Measurements from ENCODE around the gene ASB7.

ASB7 gene

GRCh38 chr15:100615801-100616200 is 13.4 kb downstream of the ASB7 start:
- no peaks in the 10 kb centered on the region for H3K4me1 Mint-ChIP-seq (ENCODE audit: low read depth)
- peaks cover 46% of the 10 kb centered on the region for H3K36me3 Mint-ChIP-seq (ENCODE audit: low read depth)
- no peak overlapping the region for H3K4me3 Mint-ChIP-seq
- H3K9me3 Mint-ChIP-seq: no peaks in the 10 kb centered on the region
- H3K27ac Mint-ChIP-seq: no peak overlapping the region
- H3K27me3 Mint-ChIP-seq: no peaks in the 10 kb centered on the region

GRCh38 chr15:100616700-100617099 is 14.3 kb downstream of the ASB7 start:
- Mint-ChIP-seq H3K4me1 (ENCODE audit: low read depth) (no peaks in the 10 kb centered on the region), H3K36me3 (ENCODE audit: low read depth) (peaks cover 47% of the 10 kb centered on the region), H3K27ac (no peak overlapping the region), H3K9me3 (no peaks in the 10 kb centered on the region), H3K27me3 (no peaks in the 10 kb centered on the region), H3K4me3 (no peak overlapping the region)

DNA sequence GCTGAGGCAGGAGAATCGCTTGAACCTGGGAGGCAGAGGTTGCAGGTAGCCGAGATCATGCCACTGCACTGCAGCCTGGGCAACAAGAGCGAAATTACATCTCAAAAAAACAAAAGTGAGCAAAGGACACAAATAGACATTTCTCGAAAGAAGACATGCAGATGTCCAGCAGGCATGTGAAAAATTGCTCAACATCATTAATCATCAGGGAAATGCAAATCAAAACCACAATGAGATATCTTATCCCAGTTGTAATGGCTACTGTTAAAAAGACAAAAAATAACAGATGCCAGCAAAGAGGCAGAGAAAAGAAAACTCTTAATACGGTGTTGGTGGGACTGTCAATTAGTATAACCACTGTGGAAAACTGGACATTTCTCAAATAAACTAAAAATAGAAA is 20.9 kb downstream of the ASB7 start:
- Mint-ChIP-seq H3K36me3 (ENCODE audit: low read depth) (peaks cover 19% of the 10 kb centered on the region), H3K27ac (no peak overlapping the region), H3K9me3 (no peaks in the 10 kb centered on the region), H3K27me3 (no peaks in the 10 kb centered on the region), H3K4me1 (ENCODE audit: low read depth) (no peaks in the 10 kb centered on the region), H3K4me3 (no peak overlapping the region)

- Mint-ChIP-seq H3K4me1 (ENCODE audit: low read depth) (no peaks in the 10 kb centered on the region), H3K36me3 (ENCODE audit: low read depth) (peaks cover 30% of the 10 kb centered on the region), H3K27me3 (no peaks in the 10 kb centered on the region), H3K4me3 (no peak overlapping the region), H3K9me3 (no peaks in the 10 kb centered on the region), H3K27ac (no peak overlapping the region)
Observed at GRCh38 chr15:100627789-100628395, 25.5 kb downstream of the ASB7 start.

GRCh38 chr15:100628746-100629145 is 26.4 kb downstream of the ASB7 start:
- H3K9me3 Mint-ChIP-seq: no peaks in the 10 kb centered on the region
- peaks cover 30% of the 10 kb centered on the region for H3K36me3 Mint-ChIP-seq (ENCODE audit: low read depth)
- no peak overlapping the region for H3K4me3 Mint-ChIP-seq
- H3K27ac Mint-ChIP-seq: no peak overlapping the region
- no peaks in the 10 kb centered on the region for H3K27me3 Mint-ChIP-seq
- H3K4me1 Mint-ChIP-seq (ENCODE audit: low read depth): peaks cover 7% of the 10 kb centered on the region

GRCh38 chr15:100631831-100632230 is 29.4 kb downstream of the ASB7 start:
- Mint-ChIP-seq H3K36me3 (ENCODE audit: low read depth) (peaks cover 36% of the 10 kb centered on the region), H3K9me3 (no peaks in the 10 kb centered on the region), H3K4me3 (no peak overlapping the region), H3K4me1 (ENCODE audit: low read depth) (peaks cover 20% of the 10 kb centered on the region), H3K27ac (no peak overlapping the region), H3K27me3 (no peaks in the 10 kb centered on the region)

DNA sequence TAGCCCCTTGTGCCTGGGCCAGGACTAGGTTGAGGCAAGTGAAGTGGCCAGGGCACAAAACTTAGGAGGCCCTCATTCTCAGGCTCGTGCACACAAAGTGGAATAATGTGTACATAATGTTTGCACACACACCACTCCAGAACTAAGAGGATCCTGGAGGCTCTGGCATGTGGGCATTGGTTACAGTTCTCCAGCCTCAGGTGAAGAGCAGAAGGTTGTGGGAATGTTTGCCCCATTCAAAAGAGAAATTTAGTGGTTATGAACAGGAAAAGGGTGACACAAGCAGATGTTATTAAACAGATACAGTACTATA is 31.3 kb downstream of the ASB7 start:
- Mint-ChIP-seq H3K4me1 (ENCODE audit: low read depth) (peaks cover 34% of the 10 kb centered on the region), H3K9me3 (no peaks in the 10 kb centered on the region), H3K4me3 (no peak overlapping the region), H3K27ac (no peak overlapping the region), H3K36me3 (ENCODE audit: low read depth) (peaks cover 39% of the 10 kb centered on the region), H3K27me3 (no peaks in the 10 kb centered on the region)

- peaks cover 27% of the 10 kb centered on the region for H3K36me3 Mint-ChIP-seq (ENCODE audit: low read depth)
- H3K27ac Mint-ChIP-seq: no peak overlapping the region
- no peak overlapping the region for H3K4me3 Mint-ChIP-seq
- H3K9me3 Mint-ChIP-seq: no peaks in the 10 kb centered on the region
- H3K4me1 Mint-ChIP-seq (ENCODE audit: low read depth): peaks cover 46% of the 10 kb centered on the region
- no peaks in the 10 kb centered on the region for H3K27me3 Mint-ChIP-seq
Observed at GRCh38 chr15:100635406-100636071, 33.1 kb downstream of the ASB7 start.

GRCh38 chr15:100638177-100638730 is 35.9 kb downstream of the ASB7 start:
- H3K27ac Mint-ChIP-seq: no peak overlapping the region

DNA sequence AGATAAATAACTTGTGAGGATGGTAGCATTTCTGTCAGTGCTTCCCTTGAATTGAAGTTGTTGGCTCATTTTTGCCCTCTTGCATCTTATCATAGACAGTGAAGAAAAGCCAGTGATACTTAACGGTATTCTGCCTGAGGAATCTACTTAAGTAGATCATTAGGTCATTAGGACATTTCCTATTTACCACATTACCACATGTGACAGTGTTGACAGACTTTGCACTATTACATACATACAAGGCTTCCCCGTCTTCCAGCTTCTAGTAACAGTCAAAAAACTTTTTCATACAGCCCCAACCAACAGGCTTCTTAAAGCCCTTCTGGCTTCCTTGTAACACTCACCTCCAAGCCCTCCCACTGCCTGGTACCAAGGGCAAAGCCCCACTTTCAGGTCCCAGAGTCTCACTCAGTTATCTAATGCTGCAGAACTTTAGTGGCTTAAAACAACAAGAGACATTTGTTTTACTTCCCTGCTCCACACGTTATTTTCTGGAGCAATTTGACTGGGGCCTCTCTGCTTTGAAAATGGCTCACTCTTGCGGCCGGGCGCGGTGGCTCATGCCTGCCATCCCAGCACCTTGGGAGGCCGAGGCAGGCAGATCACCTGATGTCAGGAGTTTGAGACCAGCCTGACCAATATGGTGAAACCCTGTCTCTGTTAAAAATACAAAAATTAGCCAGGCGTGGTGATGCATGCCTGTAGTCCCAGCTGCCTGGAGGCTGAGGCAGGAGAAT is 40.0 kb downstream of the ASB7 start:
- Mint-ChIP-seq H3K27me3 (no peaks in the 10 kb centered on the region), H3K4me3 (no peak overlapping the region), H3K4me1 (ENCODE audit: low read depth) (peaks cover 39% of the 10 kb centered on the region), H3K27ac (no peak overlapping the region), H3K9me3 (no peaks in the 10 kb centered on the region), H3K36me3 (ENCODE audit: low read depth) (peaks cover 5% of the 10 kb centered on the region)

More at GRCh38 chr15:100638177-100638730, 35.9 kb downstream of the ASB7 start:
- Mint-ChIP-seq H3K27me3 (no peaks in the 10 kb centered on the region), H3K4me3 (no peak overlapping the region), H3K9me3 (no peaks in the 10 kb centered on the region), H3K4me1 (ENCODE audit: low read depth) (peaks cover 61% of the 10 kb centered on the region), H3K36me3 (ENCODE audit: low read depth) (peaks cover 14% of the 10 kb centered on the region)

GRCh38 chr15:100642950-100643338 is 40.6 kb downstream of the ASB7 start:
- Mint-ChIP-seq H3K27ac (no peak overlapping the region), H3K4me3 (no peak overlapping the region), H3K9me3 (no peaks in the 10 kb centered on the region), H3K27me3 (no peaks in the 10 kb centered on the region), H3K36me3 (ENCODE audit: low read depth) (peaks cover 4% of the 10 kb centered on the region), H3K4me1 (ENCODE audit: low read depth) (peaks cover 36% of the 10 kb centered on the region)

DNA sequence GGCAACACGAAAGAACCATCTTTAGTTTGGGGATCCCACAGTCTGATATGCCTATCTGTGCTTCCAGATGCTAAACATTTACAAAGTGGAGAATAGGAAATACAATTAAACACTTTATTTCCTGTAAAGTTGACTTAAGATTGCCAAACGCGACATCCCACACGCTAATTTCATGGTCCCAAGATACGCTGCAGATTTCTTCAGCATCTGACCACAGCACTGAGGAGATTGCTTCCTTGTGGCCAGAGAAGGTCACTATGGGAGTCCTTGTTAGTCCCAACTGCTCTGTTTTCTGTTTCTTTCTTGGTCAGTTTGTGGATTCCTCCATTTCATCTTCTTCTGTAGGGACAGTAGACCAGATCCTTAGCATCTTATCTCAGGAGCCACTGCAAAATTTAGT is 43.3 kb downstream of the ASB7 start:
- Mint-ChIP-seq H3K36me3 (ENCODE audit: low read depth) (no peaks in the 10 kb centered on the region), H3K27ac (no peak overlapping the region), H3K9me3 (no peaks in the 10 kb centered on the region), H3K27me3 (no peaks in the 10 kb centered on the region), H3K4me1 (ENCODE audit: low read depth) (peaks cover 16% of the 10 kb centered on the region), H3K4me3 (no peak overlapping the region)

- H3K27ac Mint-ChIP-seq: no peak overlapping the region
- peaks cover 4% of the 10 kb centered on the region for H3K36me3 Mint-ChIP-seq (ENCODE audit: low read depth)
- no peak overlapping the region for H3K4me3 Mint-ChIP-seq
- no peaks in the 10 kb centered on the region for H3K27me3 Mint-ChIP-seq
- no peaks in the 10 kb centered on the region for H3K4me1 Mint-ChIP-seq (ENCODE audit: low read depth)
- no peaks in the 10 kb centered on the region for H3K9me3 Mint-ChIP-seq
Observed at GRCh38 chr15:100648951-100649350, 46.6 kb downstream of the ASB7 start.

GRCh38 chr15:100650685-100651084 is 48.3 kb downstream of the ASB7 start:
- Mint-ChIP-seq H3K27ac (no peak overlapping the region), H3K27me3 (no peaks in the 10 kb centered on the region), H3K36me3 (ENCODE audit: low read depth) (peaks cover 4% of the 10 kb centered on the region), H3K9me3 (no peaks in the 10 kb centered on the region), H3K4me3 (no peak overlapping the region), H3K4me1 (ENCODE audit: low read depth) (no peaks in the 10 kb centered on the region)

GRCh38 chr15:100651253-100651652 is 48.9 kb downstream of the ASB7 start:
- peaks cover 4% of the 10 kb centered on the region for H3K36me3 Mint-ChIP-seq (ENCODE audit: low read depth)
- no peak overlapping the region for H3K27ac Mint-ChIP-seq
- H3K4me1 Mint-ChIP-seq (ENCODE audit: low read depth): no peaks in the 10 kb centered on the region
- no peak overlapping the region for H3K4me3 Mint-ChIP-seq
- H3K27me3 Mint-ChIP-seq: no peaks in the 10 kb centered on the region
- no peaks in the 10 kb centered on the region for H3K9me3 Mint-ChIP-seq
